ENCODE data around the gene EEIG1.

EEIG1 gene

DNA sequence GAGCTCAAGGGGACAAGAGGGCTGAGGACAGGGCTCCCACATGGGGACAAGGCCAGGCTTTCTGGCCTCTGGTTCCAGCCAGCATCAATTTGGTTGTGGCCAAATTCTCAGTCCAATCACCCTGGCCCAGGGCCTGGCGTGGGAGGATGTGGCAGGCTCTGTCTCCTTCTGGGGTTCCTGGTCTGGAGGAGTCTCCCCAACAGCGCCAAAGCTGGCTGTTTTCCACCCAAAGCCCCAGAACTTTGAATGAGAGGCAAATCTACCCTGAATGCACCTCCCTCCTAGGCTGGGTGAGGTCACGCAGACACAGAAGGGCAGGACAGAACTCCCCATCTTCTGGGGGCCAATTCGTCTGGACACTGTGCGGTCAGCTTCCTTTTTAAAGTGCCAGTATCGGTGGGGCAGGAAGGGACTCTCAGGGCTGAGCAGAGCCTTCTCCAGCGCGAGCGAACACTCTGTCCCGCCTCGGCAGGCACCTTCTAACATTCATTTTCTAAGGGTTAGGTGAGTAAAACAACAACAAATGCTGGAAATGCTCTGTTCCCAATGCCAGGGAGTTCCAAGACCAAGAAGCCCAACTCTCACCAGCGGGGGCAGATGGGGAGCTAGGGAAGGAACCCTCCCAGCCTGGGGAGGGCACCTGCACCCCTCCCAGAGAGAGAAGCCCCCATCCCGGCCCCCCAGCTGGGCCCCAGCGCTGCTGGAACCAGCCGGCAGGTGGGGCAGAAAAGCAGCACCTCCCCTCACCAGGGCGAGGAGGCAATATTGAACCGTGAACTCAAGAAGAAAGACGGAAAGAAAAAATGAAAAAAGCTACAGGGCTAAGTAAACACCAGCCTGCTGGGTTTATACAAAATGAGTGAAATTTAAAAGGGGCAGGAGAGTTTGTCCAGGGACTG is 39.5 kb downstream of the EEIG1 start:
- DNase-seq (ENCODE audit: low read depth) = no peak
- TF ChIP-seq, protein P1, sequence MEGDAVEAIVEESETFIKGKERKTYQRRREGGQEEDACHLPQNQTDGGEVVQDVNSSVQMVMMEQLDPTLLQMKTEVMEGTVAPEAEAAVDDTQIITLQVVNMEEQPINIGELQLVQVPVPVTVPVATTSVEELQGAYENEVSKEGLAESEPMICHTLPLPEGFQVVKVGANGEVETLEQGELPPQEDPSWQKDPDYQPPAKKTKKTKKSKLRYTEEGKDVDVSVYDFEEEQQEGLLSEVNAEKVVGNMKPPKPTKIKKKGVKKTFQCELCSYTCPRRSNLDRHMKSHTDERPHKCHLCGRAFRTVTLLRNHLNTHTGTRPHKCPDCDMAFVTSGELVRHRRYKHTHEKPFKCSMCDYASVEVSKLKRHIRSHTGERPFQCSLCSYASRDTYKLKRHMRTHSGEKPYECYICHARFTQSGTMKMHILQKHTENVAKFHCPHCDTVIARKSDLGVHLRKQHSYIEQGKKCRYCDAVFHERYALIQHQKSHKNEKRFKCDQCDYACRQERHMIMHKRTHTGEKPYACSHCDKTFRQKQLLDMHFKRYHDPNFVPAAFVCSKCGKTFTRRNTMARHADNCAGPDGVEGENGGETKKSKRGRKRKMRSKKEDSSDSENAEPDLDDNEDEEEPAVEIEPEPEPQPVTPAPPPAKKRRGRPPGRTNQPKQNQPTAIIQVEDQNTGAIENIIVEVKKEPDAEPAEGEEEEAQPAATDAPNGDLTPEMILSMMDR (IDR thresholded peaks at IDR 0.05; ENCODE audit: insufficient read depth, low read depth, low read length, missing control alignments) = no peak
- no peak overlapping the region for H3K4me3 ChIP-seq (ENCODE audit: low read length)

- no peak overlapping the region for H3K4me3 ChIP-seq (ENCODE audit: low read length)
- TF ChIP-seq, protein P1 (IDR thresholded peaks at IDR 0.05; ENCODE audit: insufficient read depth, low read depth, low read length, missing control alignments) = no peak
- no peak for DNase-seq (ENCODE audit: low read depth)
These were observed 40.2 kb downstream of the EEIG1 start for GRCh38 chr9:127940593-127940992.

DNA sequence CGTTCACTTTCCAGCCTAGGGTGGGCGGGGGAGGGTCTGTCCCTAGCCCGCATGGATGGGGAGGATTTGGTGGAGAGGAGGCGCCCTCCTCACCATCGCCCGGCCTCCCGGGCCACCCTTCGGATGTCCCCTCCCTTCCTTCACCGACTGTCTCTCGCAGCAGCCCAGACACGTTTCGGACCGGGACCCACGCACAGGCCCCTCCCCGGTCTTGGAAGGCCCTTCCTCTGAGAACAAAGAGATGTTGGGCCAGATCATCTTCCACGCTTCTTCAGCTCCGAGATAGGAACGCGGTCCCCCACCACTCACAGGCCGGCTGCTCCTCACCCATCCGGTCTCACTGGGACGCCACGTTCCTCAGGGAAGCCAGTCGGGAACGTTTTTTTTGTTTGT is 42.5 kb downstream of the EEIG1 start:
- TF ChIP-seq, protein P1 (IDR thresholded peaks at IDR 0.05; ENCODE audit: insufficient read depth, low read depth, low read length, missing control alignments) = no peak
- DNase-seq (ENCODE audit: low read depth) = no peak
- peak overlapping the region; percentile 86 for H3K4me3 ChIP-seq (ENCODE audit: low read length)

- H3K4me3 ChIP-seq (ENCODE audit: low read length) = peak within 1 kb of the TSS; percentile 86
- DNase-seq (ENCODE audit: low read depth) = peak; percentile 84
- TF ChIP-seq, protein P1 (IDR thresholded peaks at IDR 0.05; ENCODE audit: insufficient read depth, low read depth, low read length, missing control alignments) = no peak
These were observed 43.1 kb downstream of the EEIG1 start, which contains the start of gene DPM2 for GRCh38 chr9:127937388-127938297. DPM2 (minus strand) TSS chr9:127937854; CDS start chr9:127937820, 34 bp downstream.

- peak overlapping the region; percentile 86 for H3K4me3 ChIP-seq (ENCODE audit: low read length)
- TF ChIP-seq, protein P1 (IDR thresholded peaks at IDR 0.05; ENCODE audit: insufficient read depth, low read depth, low read length, missing control alignments) = no peak
These were observed 43.8 kb downstream of the EEIG1 start for GRCh38 chr9:127937056-127937387.

GRCh38 chr9:127936347-127936852 is 44.4 kb downstream of the EEIG1 start:
- DNase-seq (ENCODE audit: low read depth) = no peak
- TF ChIP-seq, protein P1 (IDR thresholded peaks at IDR 0.05; ENCODE audit: insufficient read depth, low read depth, low read length, missing control alignments) = no peak
- H3K4me3 ChIP-seq (ENCODE audit: low read length) = peak overlapping the region; percentile 86

More at GRCh38 chr9:127937056-127937387, 43.8 kb downstream of the EEIG1 start:
- DNase-seq (ENCODE audit: low read depth) = no peak

Data from epithelial cell of esophagus (primary cell).